HTERT RPE-1 (cell line): ENCODE data around the gene CCM2.

Experiments used
- in situ Hi-C: fragments of 300-500 bp; cut with MboI; formaldehyde crosslinking; loops from 4 replicates; pipeline ENCODE4 v1.14.3; 2020; ENCODE audit warnings: low sequenced_read_pairs

CCM2 gene

GRCh38 chr7:45078125-45078681 is 78.2 kb downstream of the CCM2 start:
- in situ Hi-C loops = no loop called here

- in situ Hi-C loops = no loop called here
Observed at GRCh38 chr7:45080265-45080957, 80.4 kb downstream of the CCM2 start.

GRCh38 chr7:45080958-45081669 is 81.1 kb downstream of the CCM2 start:
- in situ Hi-C loops = no loop called here

GRCh38 chr7:45081670-45081974 is 81.6 kb downstream of the CCM2 start:
- in situ Hi-C loops = no loop called here

GRCh38 chr7:45082031-45082830 is 82.2 kb downstream of the CCM2 start:
- in situ Hi-C loops = no loop called here

- in situ Hi-C loops = no loop called here
Observed at GRCh38 chr7:45082831-45083331, 82.9 kb downstream of the CCM2 start.

- in situ Hi-C loops = no loop called here
Observed at GRCh38 chr7:45084336-45084735, 84.3 kb downstream of the CCM2 start.

- in situ Hi-C loops = no loop called here
Observed at GRCh38 chr7:45084901-45085618, 85.1 kb downstream of the CCM2 start.

- in situ Hi-C loops = no loop called here
Observed at GRCh38 chr7:45085619-45086200, 85.7 kb downstream of the CCM2 start.

GRCh38 chr7:45086331-45087065 is 86.5 kb downstream of the CCM2 start:
- in situ Hi-C loops = no loop called here

GRCh38 chr7:45087301-45088145 is 87.5 kb downstream of the CCM2 start:
- in situ Hi-C loops = no loop called here

GRCh38 chr7:45088146-45088701 is 88.2 kb downstream of the CCM2 start:
- in situ Hi-C loops = no loop called here

GRCh38 chr7:45088821-45089340 is 88.9 kb downstream of the CCM2 start, which contains the start of gene NACAD:
Gene NACAD, minus strand, starts transcription at chr7:45088969. Its CDS starts 75 bp downstream, at chr7:45088894.
- in situ Hi-C loops = no loop called here

GRCh38 chr7:45089341-45089891 is 89.4 kb downstream of the CCM2 start:
- in situ Hi-C loops = no loop called here

GRCh38 chr7:45092100-45092930 is 92.3 kb downstream of the CCM2 start:
- in situ Hi-C loops = no loop called here

- in situ Hi-C loops = no loop called here
Observed at GRCh38 chr7:45092931-45093235, 92.9 kb downstream of the CCM2 start.
